Caco-2 (cell line): ENCODE results near the gene RASSF9. TPM values are rescaled to one million over a fixed set of nuclear protein-coding genes. Genes with fewer than 3 reads are reported as not detected.
A peak's percentile ranks its signal among the peaks of the same experiment; 100 is the strongest.

Source experiments
- BruUV-seq: library from RNA; stranded (reverse); fragments of 400-500 nt; replicated peaks from 2 replicates; lab custom pipeline; 2021; lab: Mats Ljungman, UMichigan
- CTCF ChIA-PET: fragments of 300-600 bp; sonication (Branson Sonifier 250); formaldehyde crosslinking; loops from one replicate; lab custom pipeline; 2022; ENCODE audit warnings: antibody characterized with exemption; lab: Charles Lee
- POLR2A ChIA-PET: fragments of 300-600 bp; sonication (Branson Sonifier 250); formaldehyde crosslinking; loops from one replicate; lab custom pipeline; 2022; ENCODE audit warnings: antibody characterized with exemption; lab: Charles Lee
- DNase-seq, 2 experiments: peaks; one replicate each; pipeline versions ENCODE4 v3.0.0 to v3.0.0-alpha.2; 2020 to 2022
- H3K27me3 ChIP-seq: replicated peaks from 2 replicates; pipeline ENCODE4 v1.6.0; 2011; ENCODE audit warnings: low read length; ENCODE audit not compliant: control insufficient read depth, insufficient read depth
- H3K36me3 ChIP-seq: 2 replicates; pipeline ENCODE4 v1.5.1; 2011; ENCODE audit warnings: low read length; ENCODE audit not compliant: control insufficient read depth, insufficient read depth
- H3K4me1 ChIP-seq: fragments of 250-450 bp; sonication (Bioruptor Pico); 2 replicates; pipeline ENCODE4 v1.5.1; 2020; ENCODE audit warnings: mild to moderate bottlenecking
- H3K4me3 ChIP-seq: 2 replicates; pipeline ENCODE4 v1.5.1; 2011; ENCODE audit warnings: low read depth, mild to moderate bottlenecking, control low read depth, low read length
- H3K9me3 ChIP-seq: fragments of 250-450 bp; sonication (Bioruptor Pico); 2 replicates; pipeline ENCODE4 v1.5.1; 2020; ENCODE audit warnings: mild to moderate bottlenecking, moderate library complexity
- H3K27ac Mint-ChIP-seq: one replicate; pipeline ENCODE4 v1.8.0; 2022; ENCODE audit warnings: mixed read lengths; ENCODE audit not compliant: unreplicated experiment
- H3K27me3 Mint-ChIP-seq: one replicate; pipeline ENCODE4 v1.8.0; 2022; ENCODE audit warnings: mixed read lengths; ENCODE audit not compliant: insufficient read depth, unreplicated experiment
- H3K36me3 Mint-ChIP-seq: one replicate; pipeline ENCODE4 v1.8.0; 2022; ENCODE audit warnings: mild to moderate bottlenecking, mixed read lengths; ENCODE audit not compliant: insufficient read depth, unreplicated experiment
- H3K4me1 Mint-ChIP-seq: one replicate; pipeline ENCODE4 v1.8.0; 2022; ENCODE audit warnings: low read depth, mixed read lengths; ENCODE audit not compliant: unreplicated experiment
- H3K4me3 Mint-ChIP-seq: one replicate; pipeline ENCODE4 v1.8.0; 2022; ENCODE audit warnings: mild to moderate bottlenecking, moderate library complexity, mixed read lengths; ENCODE audit not compliant: unreplicated experiment
- H3K9me3 Mint-ChIP-seq: one replicate; pipeline ENCODE4 v1.8.0; 2022; ENCODE audit warnings: mixed read lengths; ENCODE audit not compliant: unreplicated experiment
- CTCF ChIP-seq, 2 experiments: fragments of 200-600 bp in 1 of 2; IDR thresholded peaks; 1 replicate in 1 of 2; 2 replicates in 1 of 2; pipeline versions ENCODE4 v1.5.1 to v1.8.0; 2011 to 2022; ENCODE audit warnings: antibody characterized with exemption in 1 of 2, control low read depth in 1 of 2, inconsistent platforms in 1 of 2, low read depth in 1 of 2, low read length in 1 of 2, mild to moderate bottlenecking in 1 of 2, moderate library complexity in 1 of 2; ENCODE audit not compliant: insufficient read depth in 1 of 2, severe bottlenecking in 1 of 2, unreplicated experiment in 1 of 2
- intact Hi-C: fragments of 100-400 bp; cut with micrococcal nuclease; formaldehyde crosslinking; loops from one replicate; pipeline ENCODE4 v1.10.0; 2022; ENCODE audit not compliant: unreplicated experiment
- total RNA-seq: library from RNA; stranded (reverse); gene quantifications from 2 replicates; pipeline ENCODE4 v1.2.3, GENCODE V29; 2022

Gene RASSF9
- total RNA-seq, 1 experiment from 2014 or later, result 0.20 TPM

DNA sequence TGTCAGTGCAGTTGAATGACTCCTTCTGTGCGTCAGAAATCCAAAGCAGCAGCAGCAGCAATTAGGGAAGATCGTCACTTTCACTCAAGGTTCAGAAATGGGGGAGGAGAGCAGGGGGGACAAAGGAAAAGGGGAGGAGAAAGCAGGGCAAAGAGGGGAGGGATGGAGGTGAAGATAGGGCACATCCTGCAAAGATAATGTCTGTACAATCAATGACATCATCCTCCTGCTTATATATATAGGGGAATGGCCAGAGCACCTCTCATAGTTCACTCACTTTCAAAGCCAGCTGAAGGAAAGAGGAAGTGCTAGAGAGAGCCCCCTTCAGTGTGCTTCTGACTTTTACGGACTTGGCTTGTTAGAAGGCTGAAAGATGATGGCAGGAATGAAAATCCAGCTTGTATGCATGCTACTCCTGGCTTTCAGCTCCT, 37.8 kb upstream of the RASSF9 start, which contains the start of gene NTS:
Gene NTS, plus strand, starts transcription at position 265 of the 431 bp plus-strand sequence. Its CDS starts 109 bp downstream, at position 374.
- Mint-ChIP-seq H3K4me3 (no peak within 1 kb of the TSS), H3K36me3 (no peaks in the 10 kb centered on the region), H3K27me3 (peaks cover 5% of the 10 kb centered on the region), H3K4me1 (no peaks in the 10 kb centered on the region), H3K27ac (no peak within 1 kb of the TSS), H3K9me3 (no peaks in the 10 kb centered on the region)
- DNase-seq, result no peak
- Histone ChIP-seq H3K36me3 (no peaks in the 10 kb centered on the region), H3K27me3 (no peaks in the 10 kb centered on the region), H3K4me1 (no peaks in the 10 kb centered on the region), H3K9me3 (no peaks in the 10 kb centered on the region), H3K4me3 (no peak within 1 kb of the TSS)
- intact Hi-C loops, result no loop called here
- no peak for TF ChIP-seq CTCF (IDR thresholded peaks at IDR 0.05; ENCODE audit: insufficient read depth in 1 of 2, low read depth in 1 of 2, low read length in 1 of 2, severe bottlenecking in 1 of 2, unreplicated experiment in 1 of 2)
- CTCF ChIA-PET, result no interaction called here
- no TSS peak for BruUV-seq
- POLR2A ChIA-PET, result no interaction called here

DNA sequence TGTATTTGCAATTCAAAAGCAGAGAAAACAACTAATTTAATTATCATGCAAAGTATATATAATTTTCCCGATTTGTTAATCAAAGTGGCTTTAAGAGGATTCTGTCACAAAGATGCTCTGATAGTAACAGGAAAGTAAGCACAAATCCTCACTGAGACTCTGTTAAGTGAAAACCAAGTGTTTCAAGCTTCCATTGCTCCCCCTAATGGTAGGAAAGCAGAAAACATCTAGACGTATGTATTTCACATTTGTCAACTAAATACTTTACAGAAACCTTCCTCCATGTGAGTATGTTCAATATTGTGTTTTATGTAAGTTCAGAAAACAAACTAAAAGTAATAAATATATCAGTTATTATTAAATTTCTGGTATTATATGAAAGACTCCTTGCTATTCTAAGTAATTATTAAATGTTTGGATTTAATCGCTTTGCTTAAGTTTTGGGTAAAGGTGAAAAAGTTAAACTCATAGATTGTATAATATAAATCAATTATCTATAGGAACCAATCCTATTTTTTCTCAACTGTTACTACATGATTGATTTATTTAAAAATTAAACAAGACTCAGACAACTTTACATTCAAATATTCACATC, 36.4 kb upstream of the RASSF9 start:
- Mint-ChIP-seq H3K27ac (no peak overlapping the region), H3K27me3 (peaks cover 6% of the 10 kb centered on the region)

More for the DNA sequence above, 36.4 kb upstream of the RASSF9 start:
- peak in 1 of 2 experiments; percentile 35 for DNase-seq
- Mint-ChIP-seq H3K4me1 (no peaks in the 10 kb centered on the region), H3K9me3 (no peaks in the 10 kb centered on the region), H3K4me3 (no peak overlapping the region), H3K36me3 (no peaks in the 10 kb centered on the region)
- ChIA-PET POLR2A (no interaction called here), CTCF (interaction anchor here (0.6 to 1.4 kb wide), 4 partner anchors 63 to 593 kb away, joined by 3 to 6 read pairs (median 4); partner anchors contain the start of gene ALX1)
- no TSS peak for BruUV-seq
- intact Hi-C loops, result loop anchor here (1.0 kb wide), 2 partner anchors 297 to 403 kb away; no protein-coding TSS in a partner anchor
- no peaks in the 10 kb centered on the region for H3K36me3 ChIP-seq
- no peaks in the 10 kb centered on the region for H3K27me3 ChIP-seq
- peak; percentile 72 to 73 for TF ChIP-seq CTCF (IDR thresholded peaks at IDR 0.05; ENCODE audit: insufficient read depth in 1 of 2, low read depth in 1 of 2, low read length in 1 of 2, severe bottlenecking in 1 of 2, unreplicated experiment in 1 of 2)
- no peak overlapping the region for H3K4me3 ChIP-seq
- H3K4me1 ChIP-seq, result no peaks in the 10 kb centered on the region
- no peaks in the 10 kb centered on the region for H3K9me3 ChIP-seq
